Neural progenitor cell (in vitro differentiated cells): ENCODE data around the gene CCDC91.

Source experiments
- EZH2 ChIP-seq: fragments of 200-600 bp; sonication (generic); IDR thresholded peaks from 2 replicates; pipeline ENCODE4 v1.6.1; 2017; ENCODE audit warnings: antibody characterized with exemption, mild to moderate bottlenecking, moderate library complexity
- TF ChIP-seq, protein P1 (sequence below): fragments of 200-600 bp; sonication (generic); IDR thresholded peaks from 2 replicates; pipeline ENCODE4 v1.5.1; 2017; ENCODE audit warnings: antibody characterized with exemption, mild to moderate bottlenecking

DNA sequence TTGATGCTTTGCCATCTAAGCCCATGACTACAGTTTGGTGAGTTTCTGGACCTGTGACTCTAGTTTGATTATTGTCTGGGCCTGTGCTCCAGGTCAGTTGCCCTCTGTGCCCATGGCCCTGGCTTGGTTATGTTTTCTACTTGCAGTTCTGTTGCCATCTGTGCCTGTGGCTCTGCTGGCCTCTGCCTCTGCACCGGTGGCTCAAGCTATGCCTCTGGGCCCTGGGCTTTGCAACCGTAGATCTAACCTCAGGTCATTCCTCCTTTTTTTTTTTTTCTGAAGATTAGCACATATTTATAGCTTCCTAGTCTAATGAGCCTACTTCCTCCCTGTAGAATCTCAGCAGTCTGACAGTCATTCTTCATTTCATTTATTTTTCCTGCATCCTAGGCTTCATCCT is 161.2 kb downstream of the CCDC91 start:
- TF ChIP-seq, protein P1, sequence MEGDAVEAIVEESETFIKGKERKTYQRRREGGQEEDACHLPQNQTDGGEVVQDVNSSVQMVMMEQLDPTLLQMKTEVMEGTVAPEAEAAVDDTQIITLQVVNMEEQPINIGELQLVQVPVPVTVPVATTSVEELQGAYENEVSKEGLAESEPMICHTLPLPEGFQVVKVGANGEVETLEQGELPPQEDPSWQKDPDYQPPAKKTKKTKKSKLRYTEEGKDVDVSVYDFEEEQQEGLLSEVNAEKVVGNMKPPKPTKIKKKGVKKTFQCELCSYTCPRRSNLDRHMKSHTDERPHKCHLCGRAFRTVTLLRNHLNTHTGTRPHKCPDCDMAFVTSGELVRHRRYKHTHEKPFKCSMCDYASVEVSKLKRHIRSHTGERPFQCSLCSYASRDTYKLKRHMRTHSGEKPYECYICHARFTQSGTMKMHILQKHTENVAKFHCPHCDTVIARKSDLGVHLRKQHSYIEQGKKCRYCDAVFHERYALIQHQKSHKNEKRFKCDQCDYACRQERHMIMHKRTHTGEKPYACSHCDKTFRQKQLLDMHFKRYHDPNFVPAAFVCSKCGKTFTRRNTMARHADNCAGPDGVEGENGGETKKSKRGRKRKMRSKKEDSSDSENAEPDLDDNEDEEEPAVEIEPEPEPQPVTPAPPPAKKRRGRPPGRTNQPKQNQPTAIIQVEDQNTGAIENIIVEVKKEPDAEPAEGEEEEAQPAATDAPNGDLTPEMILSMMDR = no peak
- TF ChIP-seq EZH2 = no peak
